ENCODE results near the gene MPPED2. TPM values are rescaled to one million over a fixed set of nuclear protein-coding genes. Genes with fewer than 3 reads are reported as not detected.

MPPED2 gene
- total RNA-seq, 1 experiment from 2014 or later = 4.7 TPM

- Histone ChIP-seq H3K27ac (ENCODE audit: insufficient read length, low read depth, low read length) (no peak overlapping the region), H3K4me2 (ENCODE audit: insufficient read depth, insufficient read length, low read length) (no peak overlapping the region), H3K18ac (ENCODE audit: insufficient read length, low read depth, low read length) (no peak overlapping the region), H3K56ac (ENCODE audit: insufficient read length, low read depth, low read length) (no peak overlapping the region), H2BK120ac (ENCODE audit: low read depth, low read length, poor library complexity, severe bottlenecking) (no peak overlapping the region), H4K5ac (ENCODE audit: insufficient read length, low read depth, low read length) (no peak overlapping the region), H3K79me1 (ENCODE audit: insufficient read depth, low read depth, low read length, poor library complexity, severe bottlenecking) (no peaks in the 10 kb centered on the region), H3K27me3 (ENCODE audit: insufficient read depth, low read length) (peaks cover 2% of the 10 kb centered on the region; the same call in 1 of the 2 replicates), H3K4ac (ENCODE audit: low read depth, low read length) (no peak overlapping the region), H2BK15ac (ENCODE audit: low read depth, low read length) (no peak overlapping the region), H2BK20ac (ENCODE audit: low read depth, low read length, poor library complexity, severe bottlenecking) (no peak overlapping the region), H3K14ac (ENCODE audit: insufficient read depth, low read length) (no peak overlapping the region), H3K9ac (ENCODE audit: extremely low read depth, insufficient read length, low read length) (no peak overlapping the region), H3K23me2 (ENCODE audit: insufficient read length, low read depth, low read length, poor library complexity, severe bottlenecking) (no peaks in the 10 kb centered on the region), H3T11ph (ENCODE audit: low read length) (no peak overlapping the region), H3K79me2 (ENCODE audit: insufficient read depth, low read length) (no peaks in the 10 kb centered on the region; the same call in 1 of the 2 replicates), H3K4me1 (ENCODE audit: insufficient read depth, low read length) (no peaks in the 10 kb centered on the region; the same call in 1 of the 2 replicates), H4K8ac (replicated peaks; ENCODE audit: insufficient read length, low read depth, low read length) (no peak overlapping the region), H2BK5ac (ENCODE audit: insufficient read length, low read length) (no peak overlapping the region), H3K9me3 (ENCODE audit: control insufficient read depth, low read depth, low read length) (no peaks in the 10 kb centered on the region), H2AFZ (ENCODE audit: low read length) (no peak overlapping the region), H4K91ac (ENCODE audit: insufficient read length, low read depth, low read length) (no peak overlapping the region), H2AK5ac (ENCODE audit: insufficient read length, low read length) (no peak overlapping the region), H2BK12ac (ENCODE audit: insufficient read length, low read depth, low read length) (no peak overlapping the region), H4K20me1 (ENCODE audit: control insufficient read depth, insufficient read depth, insufficient read length) (no peaks in the 10 kb centered on the region), H3K23ac (ENCODE audit: insufficient read length, low read depth, low read length) (no peak overlapping the region)
- DNase-seq = no peak
- peaks cover 24% of the 10 kb centered on the region for H3K27me3 Mint-ChIP-seq (ENCODE audit: low read depth)
- H3K4me1 Mint-ChIP-seq = peaks cover 0 to 12% of the 10 kb centered on the region in 2 experiments; a peak in 3 of 4 replicates
- no peak overlapping the region for H3K4me3 Mint-ChIP-seq
- peaks cover 0 to 22% (median 11%) of the 10 kb centered on the region in 3 experiments; a peak in 5 of 7 replicates for H3K36me3 Mint-ChIP-seq (ENCODE audit: insufficient read depth in 1 of 3, low read depth in 3 of 3)
- H3K27ac Mint-ChIP-seq = no peak overlapping the region
- TF ChIP-seq, protein P1, sequence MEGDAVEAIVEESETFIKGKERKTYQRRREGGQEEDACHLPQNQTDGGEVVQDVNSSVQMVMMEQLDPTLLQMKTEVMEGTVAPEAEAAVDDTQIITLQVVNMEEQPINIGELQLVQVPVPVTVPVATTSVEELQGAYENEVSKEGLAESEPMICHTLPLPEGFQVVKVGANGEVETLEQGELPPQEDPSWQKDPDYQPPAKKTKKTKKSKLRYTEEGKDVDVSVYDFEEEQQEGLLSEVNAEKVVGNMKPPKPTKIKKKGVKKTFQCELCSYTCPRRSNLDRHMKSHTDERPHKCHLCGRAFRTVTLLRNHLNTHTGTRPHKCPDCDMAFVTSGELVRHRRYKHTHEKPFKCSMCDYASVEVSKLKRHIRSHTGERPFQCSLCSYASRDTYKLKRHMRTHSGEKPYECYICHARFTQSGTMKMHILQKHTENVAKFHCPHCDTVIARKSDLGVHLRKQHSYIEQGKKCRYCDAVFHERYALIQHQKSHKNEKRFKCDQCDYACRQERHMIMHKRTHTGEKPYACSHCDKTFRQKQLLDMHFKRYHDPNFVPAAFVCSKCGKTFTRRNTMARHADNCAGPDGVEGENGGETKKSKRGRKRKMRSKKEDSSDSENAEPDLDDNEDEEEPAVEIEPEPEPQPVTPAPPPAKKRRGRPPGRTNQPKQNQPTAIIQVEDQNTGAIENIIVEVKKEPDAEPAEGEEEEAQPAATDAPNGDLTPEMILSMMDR (conservative IDR thresholded peaks at IDR 0.05) = no peak
- no peaks in the 10 kb centered on the region; a peak in 1 of 5 replicates for H3K9me3 Mint-ChIP-seq
- no CpG with 5 or more reads among the region's 1 CpG for WGBS (ENCODE audit: extremely low coverage, insufficient read length, low lambda C conversion rate)
Observed at GRCh38 chr11:30578406-30578805, 7.7 kb downstream of the MPPED2 start.

Data from H9 (cell line).